Astrocyte of the cerebellum (primary cell): ENCODE data around the gene ZFP36.
A peak's percentile ranks its signal among the peaks of the same experiment; 100 is the strongest.

Experiments
- DNase-seq: peaks from one replicate; pipeline ENCODE4 v3.0.0-alpha.2; 2011; ENCODE audit warnings: low read depth
- H3K4me3 ChIP-seq: 2 replicates; pipeline ENCODE4 v1.5.1; 2011; ENCODE audit warnings: mild to moderate bottlenecking, low read depth, low read length, moderate library complexity
- in situ Hi-C: cut with HindIII; loops from 2 replicates; pipeline ENCODE4 v1.10.0; 2017; ENCODE audit warnings: low sequenced_read_pairs
- TF ChIP-seq, protein P1 (sequence below): IDR thresholded peaks from 2 replicates; pipeline ENCODE4 v1.5.1; 2012; ENCODE audit warnings: low read length, low read depth, moderate library complexity, mild to moderate bottlenecking; ENCODE audit errors: missing control alignments

ZFP36 gene

DNA sequence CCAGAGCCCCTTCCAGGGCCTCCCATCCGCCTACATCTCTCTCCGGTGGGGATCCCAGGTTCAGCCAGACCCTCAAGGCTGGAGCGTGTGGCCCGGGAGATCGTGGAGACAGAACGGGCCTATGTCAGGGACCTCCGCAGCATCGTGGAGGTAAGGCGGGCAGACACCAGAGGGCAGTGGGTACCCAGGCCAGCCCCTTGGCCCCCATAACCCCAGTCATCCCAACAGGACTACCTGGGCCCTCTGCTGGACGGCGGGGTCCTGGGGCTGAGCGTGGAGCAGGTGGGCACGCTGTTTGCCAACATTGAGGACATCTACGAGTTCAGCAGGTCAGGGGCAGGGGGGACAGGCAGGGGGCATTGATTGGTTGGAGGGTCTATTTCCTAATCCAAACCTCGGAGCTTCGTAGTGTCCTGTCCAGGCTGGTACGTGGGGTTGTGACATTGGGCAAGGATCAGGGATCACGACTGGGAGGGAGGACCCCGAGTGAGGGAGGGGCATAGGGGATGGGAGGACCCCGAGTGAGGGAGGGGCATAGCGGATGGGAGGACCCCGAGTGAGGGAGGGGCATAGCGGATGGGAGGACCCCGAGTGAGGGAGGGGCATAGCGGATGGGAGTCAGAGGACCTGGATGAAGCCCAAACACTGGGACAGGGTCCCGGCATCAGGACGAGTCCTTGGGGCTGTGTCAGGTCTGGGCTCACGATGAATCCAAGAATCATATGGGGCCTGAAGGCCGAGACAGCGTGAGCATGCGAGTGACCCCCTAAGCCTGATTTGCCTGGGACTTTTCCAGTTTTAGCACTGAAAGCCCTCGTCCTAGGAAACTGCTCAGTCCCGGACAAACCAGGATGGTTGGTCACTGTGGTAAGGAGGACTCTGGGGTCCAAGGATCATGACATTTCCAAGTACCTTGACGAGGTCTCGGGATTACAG is 8.7 kb downstream of the ZFP36 start:
- no peak for DNase-seq
- TF ChIP-seq, protein P1, sequence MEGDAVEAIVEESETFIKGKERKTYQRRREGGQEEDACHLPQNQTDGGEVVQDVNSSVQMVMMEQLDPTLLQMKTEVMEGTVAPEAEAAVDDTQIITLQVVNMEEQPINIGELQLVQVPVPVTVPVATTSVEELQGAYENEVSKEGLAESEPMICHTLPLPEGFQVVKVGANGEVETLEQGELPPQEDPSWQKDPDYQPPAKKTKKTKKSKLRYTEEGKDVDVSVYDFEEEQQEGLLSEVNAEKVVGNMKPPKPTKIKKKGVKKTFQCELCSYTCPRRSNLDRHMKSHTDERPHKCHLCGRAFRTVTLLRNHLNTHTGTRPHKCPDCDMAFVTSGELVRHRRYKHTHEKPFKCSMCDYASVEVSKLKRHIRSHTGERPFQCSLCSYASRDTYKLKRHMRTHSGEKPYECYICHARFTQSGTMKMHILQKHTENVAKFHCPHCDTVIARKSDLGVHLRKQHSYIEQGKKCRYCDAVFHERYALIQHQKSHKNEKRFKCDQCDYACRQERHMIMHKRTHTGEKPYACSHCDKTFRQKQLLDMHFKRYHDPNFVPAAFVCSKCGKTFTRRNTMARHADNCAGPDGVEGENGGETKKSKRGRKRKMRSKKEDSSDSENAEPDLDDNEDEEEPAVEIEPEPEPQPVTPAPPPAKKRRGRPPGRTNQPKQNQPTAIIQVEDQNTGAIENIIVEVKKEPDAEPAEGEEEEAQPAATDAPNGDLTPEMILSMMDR, result peak; percentile 9
- in situ Hi-C loops, result no loop called here
- H3K4me3 ChIP-seq, result peak overlapping the region; percentile 97

DNA sequence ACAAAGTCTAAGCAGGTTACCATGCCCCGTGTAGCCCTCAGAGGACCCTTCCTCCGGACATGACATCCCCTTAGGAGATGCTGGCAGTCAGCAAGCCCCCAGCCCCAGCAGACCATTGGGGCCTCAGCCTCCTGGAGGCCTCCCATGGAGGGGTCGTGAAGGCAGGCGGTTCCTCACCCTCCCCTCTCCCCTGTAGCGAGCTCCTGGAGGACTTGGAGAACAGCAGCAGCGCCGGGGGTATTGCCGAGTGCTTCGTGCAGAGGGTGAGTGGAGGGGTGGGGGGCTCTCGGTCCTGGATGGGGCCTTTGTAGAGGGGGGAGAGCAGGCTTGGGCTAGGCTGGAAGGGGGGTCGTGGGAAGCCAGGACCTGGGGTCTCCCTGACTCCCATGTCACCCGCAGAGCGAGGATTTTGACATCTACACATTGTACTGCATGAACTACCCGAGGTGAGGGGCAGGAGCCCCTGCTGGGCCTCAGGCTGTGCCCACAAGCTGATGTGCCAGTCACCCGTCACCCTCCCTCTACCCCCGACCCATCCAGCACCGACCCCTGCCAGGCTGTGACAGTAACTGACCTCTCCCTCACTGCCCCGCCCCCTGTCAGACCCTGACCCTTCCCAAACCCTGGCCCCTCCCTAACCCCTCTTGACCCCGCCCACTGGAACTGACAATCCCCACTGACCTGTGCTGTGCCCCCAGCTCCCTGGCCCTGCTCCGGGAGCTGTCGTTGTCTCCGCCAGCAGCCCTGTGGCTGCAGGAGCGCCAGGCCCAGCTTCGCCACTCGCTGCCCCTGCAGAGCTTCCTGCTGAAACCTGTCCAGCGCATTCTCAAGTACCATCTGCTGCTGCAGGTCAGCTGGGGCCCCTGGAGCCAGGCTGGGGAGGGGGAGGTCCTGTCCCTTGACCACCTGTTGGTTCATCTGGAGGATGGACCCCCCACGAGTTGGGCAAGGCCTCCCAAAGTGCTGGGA is 9.8 kb downstream of the ZFP36 start:
- H3K4me3 ChIP-seq, result no peak overlapping the region
- TF ChIP-seq, protein P1, result no peak
- no peak for DNase-seq
- in situ Hi-C loops, result no loop called here

DNA sequence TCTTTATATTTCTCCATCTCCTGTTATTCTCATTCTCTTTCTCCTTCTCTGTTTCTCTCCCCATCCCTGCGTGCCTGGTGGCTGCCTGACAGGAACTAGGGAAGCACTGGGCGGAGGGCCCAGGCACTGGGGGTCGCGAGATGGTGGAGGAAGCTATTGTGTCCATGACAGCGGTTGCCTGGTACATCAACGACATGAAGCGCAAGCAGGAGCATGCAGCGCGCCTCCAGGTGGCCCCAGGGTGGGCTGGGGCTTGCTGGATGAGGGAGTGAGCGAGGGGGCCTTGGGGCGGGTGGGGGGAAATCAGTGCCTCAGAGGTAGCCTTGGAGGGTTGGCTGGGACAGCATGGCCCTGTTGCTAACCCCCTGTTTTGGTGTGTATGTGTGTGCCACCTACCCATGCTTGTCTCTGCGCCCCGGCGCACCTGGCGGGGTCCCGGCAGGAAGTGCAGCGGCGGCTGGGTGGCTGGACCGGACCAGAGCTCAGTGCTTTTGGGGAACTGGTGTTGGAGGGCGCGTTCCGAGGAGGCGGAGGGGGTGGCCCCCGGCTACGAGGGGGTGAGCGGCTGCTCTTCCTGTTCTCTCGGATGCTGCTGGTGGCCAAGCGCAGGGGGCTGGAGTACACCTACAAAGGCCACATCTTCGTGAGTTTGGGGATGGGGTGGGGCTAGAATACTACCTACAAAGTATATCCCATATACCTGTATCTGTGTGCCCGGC is 11.0 kb downstream of the ZFP36 start:
- no peak overlapping the region for H3K4me3 ChIP-seq
- no peak for DNase-seq
- TF ChIP-seq, protein P1, result no peak
- in situ Hi-C loops, result no loop called here

DNA sequence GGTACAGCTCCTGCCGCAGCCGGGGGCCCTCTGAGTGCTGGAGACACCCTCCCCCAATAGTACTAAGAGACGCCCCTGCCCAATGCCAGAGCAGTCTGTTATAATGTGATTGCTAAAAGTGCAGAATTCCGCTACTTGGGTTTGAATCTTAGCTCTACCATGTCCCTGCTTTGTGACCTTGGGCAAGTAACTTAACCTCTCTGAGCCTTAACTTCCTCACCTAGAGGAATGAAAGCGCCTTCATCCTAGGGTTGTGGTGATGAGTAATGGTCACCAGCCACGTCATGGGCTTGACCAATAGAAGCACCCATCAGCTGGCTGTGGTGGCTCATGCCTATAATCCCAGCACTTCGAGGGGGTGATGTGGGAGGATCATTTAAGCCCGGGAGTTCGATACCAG is 12.4 kb downstream of the ZFP36 start:
- TF ChIP-seq, protein P1, result no peak
- H3K4me3 ChIP-seq, result no peak overlapping the region
- in situ Hi-C loops, result no loop called here

DNA sequence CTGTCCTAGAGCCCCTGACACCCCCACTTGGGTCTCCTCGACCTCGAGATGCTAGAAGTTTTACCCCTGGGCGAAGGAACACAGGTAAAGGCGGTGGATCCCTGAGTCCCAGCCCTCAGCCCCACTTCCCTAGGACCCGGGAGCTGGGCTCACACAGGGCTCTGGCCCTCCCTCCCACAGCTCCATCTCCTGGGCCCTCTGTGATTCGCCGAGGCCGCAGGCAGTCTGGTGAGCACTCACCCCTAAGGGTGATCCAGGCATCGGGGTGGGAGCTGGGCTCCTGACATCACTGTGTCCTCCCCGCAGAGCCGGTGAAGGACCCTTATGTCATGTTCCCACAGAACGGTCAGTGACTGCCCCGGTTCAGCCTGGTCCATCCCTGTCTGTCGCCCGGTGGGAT is 14.1 kb downstream of the ZFP36 start:
- no peak for DNase-seq
- in situ Hi-C loops, result no loop called here
- no peak overlapping the region for H3K4me3 ChIP-seq
- TF ChIP-seq, protein P1, result no peak

More for the DNA sequence above, 12.4 kb downstream of the ZFP36 start:
- DNase-seq, result no peak

DNA sequence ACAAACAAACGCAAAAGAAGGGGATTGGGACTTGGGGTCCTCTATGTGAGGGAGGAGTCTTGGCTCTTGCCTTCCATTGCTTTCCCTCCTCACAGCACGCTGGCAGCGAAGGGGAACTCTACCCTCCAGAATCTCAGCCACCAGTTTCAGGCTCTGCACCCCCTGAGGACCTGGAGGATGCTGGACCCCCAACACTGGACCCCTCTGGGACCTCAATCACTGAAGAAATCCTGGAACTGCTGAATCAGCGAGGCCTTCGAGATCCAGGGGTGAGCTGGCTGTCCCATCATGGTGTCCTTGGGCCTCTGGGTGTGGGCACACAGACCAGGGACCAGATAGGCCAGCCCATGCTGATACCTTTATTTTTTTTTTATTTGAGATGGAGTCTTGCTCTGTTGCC is 15.4 kb downstream of the ZFP36 start:
- in situ Hi-C loops, result no loop called here
- TF ChIP-seq, protein P1, result no peak
- H3K4me3 ChIP-seq, result no peak overlapping the region
- DNase-seq, result no peak
